Activated CD8-positive, alpha-beta T cell treated with anti-CD3 and anti-CD28 coated beads, Interleukin-2, amount 10 ng/mL, durations not matched to agents 7 days and 5 days (primary cell): ENCODE results near the gene ASPDH. TPM values are rescaled to one million over a fixed set of nuclear protein-coding genes. Genes with fewer than 3 reads are reported as not detected.

Source experiments
- ATAC-seq: fragments of 150-1000 bp; cut with Tn5 transposase; one replicate; pipeline ENCODE4 v1.10.0; 2021; ENCODE audit warnings: moderate library complexity
- CTCF ChIA-PET: fragments of 350-600 bp; sonication (Branson Sonifier 250); formaldehyde crosslinking; loops from one replicate; lab custom pipeline; 2021; ENCODE audit warnings: antibody characterized with exemption; lab: Charles Lee
- POLR2A ChIA-PET: fragments of 350-600 bp; sonication (Branson Sonifier 250); formaldehyde crosslinking; loops from one replicate; lab custom pipeline; 2021; ENCODE audit warnings: antibody characterized with exemption; lab: Charles Lee
- DNase-seq: peaks from one replicate; pipeline ENCODE4 v3.0.0-alpha.2; 2020
- H3K27ac Mint-ChIP-seq: one replicate; pipeline ENCODE4 v1.8.0; 2021; ENCODE audit warnings: mild to moderate bottlenecking, mixed read lengths
- H3K27me3 Mint-ChIP-seq: one replicate; pipeline ENCODE4 v1.8.0; 2021; ENCODE audit warnings: low read depth, mixed read lengths
- H3K36me3 Mint-ChIP-seq: one replicate; pipeline ENCODE4 v1.8.0; 2021; ENCODE audit warnings: low read depth, mixed read lengths
- H3K4me1 Mint-ChIP-seq: one replicate; pipeline ENCODE4 v1.8.0; 2021; ENCODE audit warnings: low read depth, mixed read lengths
- H3K4me3 Mint-ChIP-seq: one replicate; pipeline ENCODE4 v1.8.0; 2021; ENCODE audit warnings: mild to moderate bottlenecking, mixed read lengths
- H3K9me3 Mint-ChIP-seq: one replicate; pipeline ENCODE4 v1.8.0; 2022; ENCODE audit warnings: mixed read lengths; ENCODE audit not compliant: insufficient read depth
- total RNA-seq, 2 experiments: library from RNA; stranded (reverse); gene quantifications; one replicate each; pipeline ENCODE4 v1.2.3, GENCODE V29; 2021

The ASPDH gene
- total RNA-seq, 2 experiments from 2014 or later: not detected

DNA sequence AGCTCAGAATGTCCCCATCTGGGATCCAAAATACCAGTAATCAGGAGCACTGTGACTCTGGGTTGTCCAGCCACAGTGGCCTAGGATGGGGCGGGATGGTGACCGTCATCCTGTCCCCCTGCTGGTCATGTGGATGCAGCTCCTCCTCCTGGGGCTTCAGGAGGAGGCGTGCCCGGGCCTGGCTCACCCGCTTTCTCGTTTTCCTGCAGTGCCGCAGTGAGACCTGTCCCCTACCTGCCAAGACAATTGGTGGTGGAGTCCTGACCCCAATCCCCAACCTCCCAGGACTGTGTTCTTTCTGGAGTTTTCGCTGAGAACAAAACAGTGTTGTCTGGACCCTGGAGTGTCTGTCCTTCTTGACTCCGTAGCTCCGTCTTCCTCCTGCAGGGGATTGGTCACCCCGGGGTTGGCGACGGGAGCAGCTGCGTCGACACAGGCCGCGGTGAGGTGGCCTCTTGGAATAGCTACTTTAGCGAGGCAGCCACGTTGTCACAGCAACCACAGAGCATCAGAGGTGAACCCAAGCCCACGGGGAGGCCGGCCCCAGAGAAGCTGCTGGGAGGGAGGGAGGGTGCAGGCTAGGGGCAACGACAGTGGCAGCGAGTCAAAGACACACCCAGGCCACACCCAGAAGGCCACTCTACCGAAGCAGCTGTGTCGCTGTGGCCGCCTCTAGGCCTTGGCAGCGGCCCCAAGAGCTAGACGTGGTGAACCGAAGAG is 47.6 kb downstream of the ASPDH start:
- Mint-ChIP-seq H3K27me3 (no peaks in the 10 kb centered on the region), H3K9me3 (no peaks in the 10 kb centered on the region), H3K36me3 (no peaks in the 10 kb centered on the region), H3K4me3 (no peak overlapping the region), H3K4me1 (peaks cover 3% of the 10 kb centered on the region), H3K27ac (no peak overlapping the region)
- DNase-seq: no peak
- POLR2A ChIA-PET: no interaction called here
- ATAC-seq: no peak
- CTCF ChIA-PET: interaction anchor here (1.1 kb wide), 1 partner anchor 109 kb away, joined by 5 read pairs; no protein-coding TSS in a partner anchor

DNA sequence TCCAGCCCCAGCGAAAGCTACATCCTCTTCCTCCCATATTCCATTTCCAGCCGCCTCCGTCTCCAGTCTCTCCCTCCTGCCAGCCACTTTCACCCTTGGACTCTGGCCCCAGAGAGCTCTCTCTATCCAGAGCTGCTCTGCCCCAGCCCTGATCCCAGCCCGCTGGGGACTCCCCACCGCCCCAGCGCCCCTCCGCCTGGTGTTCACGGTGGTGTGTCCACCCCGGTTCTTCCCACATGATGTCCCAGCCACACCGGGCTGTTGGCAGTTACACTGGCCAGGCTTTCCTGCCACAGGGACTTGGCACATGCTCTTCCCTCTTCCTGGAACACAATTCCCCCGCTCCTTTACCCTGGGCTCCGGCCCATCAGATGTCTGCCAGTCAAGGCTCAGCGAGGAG is 48.7 kb downstream of the ASPDH start:
- no peaks in the 10 kb centered on the region for H3K36me3 Mint-ChIP-seq
- no peaks in the 10 kb centered on the region for H3K9me3 Mint-ChIP-seq
- no peak overlapping the region for H3K27ac Mint-ChIP-seq
- POLR2A ChIA-PET: no interaction called here
- ATAC-seq: no peak
- H3K4me3 Mint-ChIP-seq: no peak overlapping the region
- CTCF ChIA-PET: no interaction called here
- no peak for DNase-seq
- peaks cover 9% of the 10 kb centered on the region for H3K4me1 Mint-ChIP-seq
- no peaks in the 10 kb centered on the region for H3K27me3 Mint-ChIP-seq

DNA sequence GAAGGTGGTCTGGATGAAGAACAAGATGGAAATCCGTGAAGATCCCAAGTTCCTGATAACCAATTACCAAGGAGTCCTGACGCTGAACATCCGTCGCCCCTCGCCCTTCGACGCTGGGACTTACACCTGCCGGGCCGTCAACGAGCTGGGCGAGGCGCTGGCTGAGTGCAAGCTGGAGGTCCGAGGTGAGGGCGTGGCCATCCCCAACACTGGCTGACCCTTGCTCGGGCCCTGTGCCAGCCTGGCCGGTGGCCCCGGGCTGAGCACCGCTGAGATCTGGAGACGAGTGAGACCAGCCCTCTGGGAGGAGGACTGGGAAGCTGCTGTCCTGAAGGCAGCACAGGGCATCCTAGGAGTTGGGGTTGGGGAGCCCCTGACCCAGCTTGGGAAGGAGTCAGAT is 49.4 kb downstream of the ASPDH start:
- POLR2A ChIA-PET: no interaction called here
- Mint-ChIP-seq H3K4me1 (peaks cover 10% of the 10 kb centered on the region), H3K27me3 (no peaks in the 10 kb centered on the region), H3K27ac (no peak overlapping the region), H3K9me3 (no peaks in the 10 kb centered on the region), H3K4me3 (no peak overlapping the region), H3K36me3 (no peaks in the 10 kb centered on the region)
- CTCF ChIA-PET: no interaction called here
- ATAC-seq (no peak), DNase-seq (no peak)

DNA sequence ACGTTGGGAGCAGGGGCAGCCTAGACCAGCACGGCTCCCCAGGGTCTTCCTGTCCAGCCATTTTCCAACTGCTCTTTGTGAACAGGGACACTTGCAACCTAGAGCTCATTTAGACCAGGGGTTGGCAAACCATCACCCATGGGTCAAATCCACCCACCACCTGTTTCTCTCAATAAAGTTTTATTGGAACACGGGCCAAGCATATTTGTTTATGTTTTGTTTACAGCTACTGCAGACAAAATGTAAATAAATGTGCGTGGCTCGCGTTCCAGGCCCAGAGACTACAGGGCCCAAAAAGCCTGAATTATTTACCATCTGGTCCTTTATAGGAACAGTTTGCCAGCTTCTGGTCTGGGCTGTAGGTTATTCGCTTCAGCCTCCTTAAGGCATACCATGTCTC is 50.7 kb downstream of the ASPDH start:
- H3K4me3 Mint-ChIP-seq: no peak overlapping the region
- peaks cover 5% of the 10 kb centered on the region for H3K27me3 Mint-ChIP-seq
- no peaks in the 10 kb centered on the region for H3K9me3 Mint-ChIP-seq
- no peak for DNase-seq
- POLR2A ChIA-PET: no interaction called here
- peaks cover 10% of the 10 kb centered on the region for H3K4me1 Mint-ChIP-seq
- ATAC-seq: no peak
- H3K27ac Mint-ChIP-seq: no peak overlapping the region
- no peaks in the 10 kb centered on the region for H3K36me3 Mint-ChIP-seq
- CTCF ChIA-PET: interaction anchor here (1.2 to 3.6 kb wide), 3 partner anchors 11 to 106 kb away, joined by 4 to 35 read pairs (median 6); no protein-coding TSS in a partner anchor

Other genes starting within 250 kb of the ASPDH start
- gene KCNC3, start 184.5 kb downstream of the ASPDH start, total RNA-seq: under 1 TPM; 0.39 to 0.47 TPM
- gene NAPSA, start 148.3 kb downstream of the ASPDH start, total RNA-seq: 1 to 10 TPM in 1 of 2 experiments, under 1 TPM in 1; 0.73 to 1.2 TPM
- 10 to 100 TPM; 56.4 to 64.1 TPM for gene NR1H2, start 137.5 kb downstream of the ASPDH start, total RNA-seq
- 100 to 1,000 TPM; 163 to 181 TPM for gene POLD1, start 129.6 kb downstream of the ASPDH start, total RNA-seq
- gene SPIB, start 95.0 kb downstream of the ASPDH start, total RNA-seq: under 1 TPM; 0.52 to 0.84 TPM
- not detected for gene MYBPC2, start 81.0 kb downstream of the ASPDH start, total RNA-seq
- gene EMC10, start 37.4 kb downstream of the ASPDH start, total RNA-seq: 10 to 100 TPM; 54.8 to 56.9 TPM
- under 1 TPM in 1 of 2 experiments, not detected in 1; 0.29 TPM for gene GARIN5A, start 37.1 kb downstream of the ASPDH start, total RNA-seq
- gene JOSD2, start 2.7 kb downstream of the ASPDH start, total RNA-seq: 10 to 100 TPM; 49.8 to 51.3 TPM
- not detected for gene LRRC4B, start 54.5 kb upstream of the ASPDH start, total RNA-seq
- not detected for gene SYT3, start 126.0 kb upstream of the ASPDH start, total RNA-seq
- gene C19orf81, start 135.5 kb upstream of the ASPDH start, total RNA-seq: not detected
- gene SHANK1, start 205.9 kb upstream of the ASPDH start, total RNA-seq: not detected
- 1 to 10 TPM; 1.4 to 2.3 TPM for gene CLEC11A, start 209.5 kb upstream of the ASPDH start, total RNA-seq